ENCODE results near the gene GALNT10.

DNA sequence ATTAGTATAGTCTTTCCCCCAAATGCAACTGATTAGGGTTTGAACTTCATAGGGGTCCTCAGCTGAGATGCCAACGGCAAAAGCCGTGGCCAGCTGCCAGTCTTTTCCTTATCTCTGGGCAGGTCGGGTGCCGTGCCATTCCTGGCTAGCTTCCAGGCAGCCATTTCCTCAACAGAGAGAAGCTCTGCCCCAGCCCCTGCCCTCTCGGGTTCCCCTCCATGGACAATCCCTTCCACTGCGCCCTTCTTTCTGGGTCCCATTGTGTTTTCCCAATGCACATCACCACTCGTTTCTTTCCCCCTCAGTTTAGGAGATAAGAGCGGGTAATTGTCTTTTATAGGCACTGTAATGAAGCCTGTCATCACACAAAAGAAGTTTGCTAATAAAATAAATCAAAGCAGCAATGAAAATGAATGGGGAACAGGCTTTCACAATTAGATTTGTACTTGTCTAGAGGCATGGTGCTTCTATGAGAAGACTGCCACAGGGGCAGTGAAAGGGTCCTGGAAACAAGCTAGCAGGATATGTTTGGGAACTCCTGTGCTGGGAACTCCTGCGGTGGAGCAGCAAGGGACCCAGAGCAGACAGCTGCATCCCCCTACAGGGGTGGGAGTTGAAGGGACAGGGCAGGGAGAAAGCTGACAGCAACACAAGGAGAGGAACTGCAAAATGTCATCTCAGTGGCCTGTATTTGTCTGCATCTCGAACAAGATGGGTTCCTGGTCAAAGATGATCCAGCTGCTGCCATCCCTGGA lies 207.3 kb downstream of the GALNT10 start:
- no peak for TF ChIP-seq CTCF (IDR thresholded peaks at IDR 0.05)
- TF ChIP-seq POLR2A (IDR thresholded peaks at IDR 0.05; ENCODE audit: low read depth), result no peak

Measured in esophagus muscularis mucosa (tissue), 3 donors.